ENCODE data around the gene APLNR.
"Not testable (repeated sequence)": the region's sequence is repeated elsewhere in the genome, so short reads cannot be mapped to it uniquely, and the experiment has no call there.

Gene APLNR

GRCh38 chr11:57237204-57237681, at the start of gene APLNR:
APLNR (minus strand) TSS chr11:57237250; CDS start chr11:57237004, 246 bp downstream.
- Histone ChIP-seq H3K27ac (ENCODE audit: low read length) (no peak within 1 kb of the TSS), H3K36me3 (ENCODE audit: insufficient read depth, low read depth, low read length) (no peaks in the 10 kb centered on the region), H3K9me3 (ENCODE audit: insufficient read depth, low read depth, low read length) (no peaks in the 10 kb centered on the region), H3K4me1 (ENCODE audit: insufficient read depth, low read length) (peaks cover 13% of the 10 kb centered on the region), H3K9ac (ENCODE audit: low read depth, low read length) (no peak within 1 kb of the TSS), H3K4me3 (ENCODE audit: low read length) (no peak within 1 kb of the TSS), H3K27me3 (ENCODE audit: insufficient read depth, low read length) (peaks cover 2% of the 10 kb centered on the region)

- Histone ChIP-seq H3K4me1 (ENCODE audit: insufficient read depth, low read length) (peaks cover 17% of the 10 kb centered on the region; the same call in 1 of the 2 replicates), H3K4me3 (ENCODE audit: low read length) (peak overlapping the region; percentile 33; the same call in 1 of the 2 replicates), H3K9ac (ENCODE audit: low read depth, low read length) (peak overlapping the region; percentile 18; the same call in 1 of the 2 replicates), H3K36me3 (ENCODE audit: insufficient read depth, low read depth, low read length) (no peaks in the 10 kb centered on the region), H3K9me3 (ENCODE audit: insufficient read depth, low read depth, low read length) (no peaks in the 10 kb centered on the region), H3K27me3 (ENCODE audit: insufficient read depth, low read length) (no peaks in the 10 kb centered on the region), H3K27ac (ENCODE audit: low read length) (peak overlapping the region; percentile 58)
Measured at GRCh38 chr11:57283231-57283990, 46.4 kb upstream of the APLNR start.

GRCh38 chr11:57281546-57281945, 44.5 kb upstream of the APLNR start:
- H3K27me3 ChIP-seq (ENCODE audit: insufficient read depth, low read length): peaks cover 12% of the 10 kb centered on the region; the same call in 1 of the 2 replicates
- not testable (repeated sequence) for H3K4me3 ChIP-seq (ENCODE audit: low read length); H3K27ac ChIP-seq (ENCODE audit: low read length); H3K9ac ChIP-seq (ENCODE audit: low read depth, low read length); H3K36me3 ChIP-seq (ENCODE audit: insufficient read depth, low read depth, low read length); H3K9me3 ChIP-seq (ENCODE audit: insufficient read depth, low read depth, low read length)
- peaks cover 22% of the 10 kb centered on the region; the same call in 1 of the 2 replicates for H3K4me1 ChIP-seq (ENCODE audit: insufficient read depth, low read length)

DNA sequence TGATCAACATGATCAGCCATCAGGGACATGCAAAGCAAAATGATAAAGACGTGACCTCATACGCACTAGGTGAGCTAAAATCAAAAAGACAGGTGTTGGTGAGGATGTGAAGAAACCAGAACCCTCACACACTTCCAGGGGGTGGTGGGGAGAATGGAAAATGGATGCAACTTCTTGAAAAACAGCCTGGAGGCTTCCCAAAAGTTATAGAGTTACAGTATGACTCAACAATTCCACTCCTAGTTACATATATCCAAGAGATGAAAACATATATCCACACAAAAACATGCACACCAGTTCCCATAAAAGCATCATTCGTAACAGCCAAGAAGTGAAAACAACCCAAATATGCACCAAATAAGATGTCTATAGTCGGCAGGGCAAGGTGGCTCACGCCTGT, 42.1 kb upstream of the APLNR start:
- Histone ChIP-seq H3K36me3 (ENCODE audit: insufficient read depth, low read depth, low read length) (no peaks in the 10 kb centered on the region), H3K9me3 (ENCODE audit: insufficient read depth, low read depth, low read length) (no peaks in the 10 kb centered on the region), H3K27me3 (ENCODE audit: insufficient read depth, low read length) (peaks cover 15% of the 10 kb centered on the region; the same call in 1 of the 2 replicates), H3K4me3 (ENCODE audit: low read length) (no peak overlapping the region), H3K9ac (ENCODE audit: low read depth, low read length) (no peak overlapping the region), H3K27ac (ENCODE audit: low read length) (no peak overlapping the region), H3K4me1 (ENCODE audit: insufficient read depth, low read length) (peaks cover 22% of the 10 kb centered on the region; the same call in 1 of the 2 replicates)

DNA sequence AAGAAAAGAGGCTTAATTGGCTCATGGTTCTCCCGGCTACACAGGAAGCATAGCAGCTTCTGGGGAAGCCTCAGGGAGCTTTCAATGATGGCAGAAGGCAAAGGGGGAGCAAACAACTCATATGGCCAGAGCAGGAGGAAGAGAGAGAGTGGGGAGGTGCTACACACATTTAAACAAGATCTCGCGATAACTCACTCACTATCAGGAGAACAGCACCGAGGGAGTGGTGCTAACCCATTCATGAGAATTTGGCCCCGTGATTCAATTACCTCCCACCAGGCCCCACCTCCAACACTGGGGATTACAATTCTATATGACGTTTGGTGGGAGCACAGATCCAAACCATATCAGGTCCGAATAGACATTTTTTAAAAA, 41.7 kb upstream of the APLNR start:
- H3K4me1 ChIP-seq (ENCODE audit: insufficient read depth, low read length): peaks cover 17% of the 10 kb centered on the region; the same call in 1 of the 2 replicates
- peaks cover 15% of the 10 kb centered on the region; the same call in 1 of the 2 replicates for H3K27me3 ChIP-seq (ENCODE audit: insufficient read depth, low read length)
- H3K4me3 ChIP-seq (ENCODE audit: low read length): no peak overlapping the region
- H3K36me3 ChIP-seq (ENCODE audit: insufficient read depth, low read depth, low read length): no peaks in the 10 kb centered on the region
- H3K9ac ChIP-seq (ENCODE audit: low read depth, low read length): peak overlapping the region; percentile 60; the same call in 1 of the 2 replicates
- no peaks in the 10 kb centered on the region for H3K9me3 ChIP-seq (ENCODE audit: insufficient read depth, low read depth, low read length)
- no peak overlapping the region for H3K27ac ChIP-seq (ENCODE audit: low read length)

- H3K36me3 ChIP-seq (ENCODE audit: insufficient read depth, low read depth, low read length): no peaks in the 10 kb centered on the region
- peaks cover 11% of the 10 kb centered on the region; the same call in 1 of the 2 replicates for H3K4me1 ChIP-seq (ENCODE audit: insufficient read depth, low read length)
- no peak overlapping the region for H3K27ac ChIP-seq (ENCODE audit: low read length)
- peak overlapping the region; percentile 40; the same call in 1 of the 2 replicates for H3K4me3 ChIP-seq (ENCODE audit: low read length)
- H3K27me3 ChIP-seq (ENCODE audit: insufficient read depth, low read length): peaks cover 15% of the 10 kb centered on the region; the same call in 1 of the 2 replicates
- H3K9ac ChIP-seq (ENCODE audit: low read depth, low read length): peak overlapping the region; percentile 60; the same call in 1 of the 2 replicates
- H3K9me3 ChIP-seq (ENCODE audit: insufficient read depth, low read depth, low read length): no peaks in the 10 kb centered on the region
Measured at GRCh38 chr11:57277845-57278720, 41.0 kb upstream of the APLNR start.

- no peak overlapping the region for H3K4me3 ChIP-seq (ENCODE audit: low read length)
- H3K4me1 ChIP-seq (ENCODE audit: insufficient read depth, low read length): peaks cover 8% of the 10 kb centered on the region; the same call in 1 of the 2 replicates
Measured at GRCh38 chr11:57276971-57277675, 40.1 kb upstream of the APLNR start.

GRCh38 chr11:57276169-57276970, 39.3 kb upstream of the APLNR start:
- Histone ChIP-seq H3K27ac (ENCODE audit: low read length) (no peak overlapping the region), H3K9ac (ENCODE audit: low read depth, low read length) (no peak overlapping the region), H3K9me3 (ENCODE audit: insufficient read depth, low read depth, low read length) (no peaks in the 10 kb centered on the region), H3K4me1 (ENCODE audit: insufficient read depth, low read length) (peaks cover 8% of the 10 kb centered on the region; the same call in 1 of the 2 replicates), H3K4me3 (ENCODE audit: low read length) (no peak overlapping the region), H3K36me3 (ENCODE audit: insufficient read depth, low read depth, low read length) (no peaks in the 10 kb centered on the region), H3K27me3 (ENCODE audit: insufficient read depth, low read length) (peaks cover 15% of the 10 kb centered on the region; the same call in 1 of the 2 replicates)

More at GRCh38 chr11:57276971-57277675, 40.1 kb upstream of the APLNR start:
- Histone ChIP-seq H3K9ac (ENCODE audit: low read depth, low read length) (peak overlapping the region; percentile 60; the same call in 1 of the 2 replicates), H3K27ac (ENCODE audit: low read length) (no peak overlapping the region), H3K9me3 (ENCODE audit: insufficient read depth, low read depth, low read length) (no peaks in the 10 kb centered on the region), H3K27me3 (ENCODE audit: insufficient read depth, low read length) (peaks cover 15% of the 10 kb centered on the region; the same call in 1 of the 2 replicates), H3K36me3 (ENCODE audit: insufficient read depth, low read depth, low read length) (no peaks in the 10 kb centered on the region)

- peaks cover 15% of the 10 kb centered on the region; the same call in 1 of the 2 replicates for H3K27me3 ChIP-seq (ENCODE audit: insufficient read depth, low read length)
- no peak overlapping the region for H3K9ac ChIP-seq (ENCODE audit: low read depth, low read length)
- peaks cover 8% of the 10 kb centered on the region; the same call in 1 of the 2 replicates for H3K4me1 ChIP-seq (ENCODE audit: insufficient read depth, low read length)
- no peaks in the 10 kb centered on the region for H3K36me3 ChIP-seq (ENCODE audit: insufficient read depth, low read depth, low read length)
- H3K9me3 ChIP-seq (ENCODE audit: insufficient read depth, low read depth, low read length): no peaks in the 10 kb centered on the region
- H3K27ac ChIP-seq (ENCODE audit: low read length): no peak overlapping the region
- H3K4me3 ChIP-seq (ENCODE audit: low read length): no peak overlapping the region
Measured at GRCh38 chr11:57275582-57275981, 38.5 kb upstream of the APLNR start.

GRCh38 chr11:57274904-57275498, 38.0 kb upstream of the APLNR start:
- H3K27ac ChIP-seq (ENCODE audit: low read length): no peak overlapping the region
- H3K9me3 ChIP-seq (ENCODE audit: insufficient read depth, low read depth, low read length): no peaks in the 10 kb centered on the region
- H3K4me1 ChIP-seq (ENCODE audit: insufficient read depth, low read length): peaks cover 8% of the 10 kb centered on the region; the same call in 1 of the 2 replicates
- H3K36me3 ChIP-seq (ENCODE audit: insufficient read depth, low read depth, low read length): no peaks in the 10 kb centered on the region
- H3K9ac ChIP-seq (ENCODE audit: low read depth, low read length): no peak overlapping the region
- H3K4me3 ChIP-seq (ENCODE audit: low read length): no peak overlapping the region
- H3K27me3 ChIP-seq (ENCODE audit: insufficient read depth, low read length): peaks cover 15% of the 10 kb centered on the region; the same call in 1 of the 2 replicates
